Muscle of back (tissue), 11 donors: Measurements from ENCODE around the gene CGREF1. TPM values are rescaled to one million over a fixed set of nuclear protein-coding genes. Genes with fewer than 3 reads are reported as not detected.
"Not testable (repeated sequence)": the region's sequence is repeated elsewhere in the genome, so short reads cannot be mapped to it uniquely, and the experiment has no call there.

Source experiments
- DNase-seq, 3 donors: peaks; one replicate each; pipeline versions ENCODE4 v3.0.0 to v3.0.0-alpha.2; 2013
- polyA plus RNA-seq, 10 donors: library from polyadenylated mRNA; unstranded; fragments of 120-200 nt; gene quantifications; one replicate each; pipeline ENCODE4 v1.2.1, GENCODE V29; 2013; ENCODE audit not compliant: insufficient read length in 10 of 10

Gene CGREF1
- polyA plus RNA-seq, 10 donors = 1.3 to 5.6 (median 3.2) TPM

DNA sequence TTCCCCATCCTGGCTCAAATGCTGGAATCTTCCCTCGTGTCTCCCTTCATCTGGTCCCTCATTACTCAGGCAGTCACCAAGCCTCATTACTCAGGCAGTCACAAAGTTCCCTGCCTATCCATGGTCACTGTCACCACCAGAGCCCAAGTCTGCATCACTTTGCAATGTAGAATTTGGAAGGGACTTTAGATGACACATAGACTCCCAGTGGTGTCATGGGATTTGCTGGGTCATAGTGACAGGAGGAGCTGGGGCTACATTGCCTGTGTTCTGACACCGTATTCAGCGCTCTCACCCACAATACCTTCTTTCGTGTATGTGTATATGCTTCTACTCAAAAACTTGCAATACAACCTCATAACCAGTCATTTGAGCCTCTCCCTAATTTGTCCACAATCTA, 42.6 kb downstream of the CGREF1 start:
- no peak for DNase-seq

DNA sequence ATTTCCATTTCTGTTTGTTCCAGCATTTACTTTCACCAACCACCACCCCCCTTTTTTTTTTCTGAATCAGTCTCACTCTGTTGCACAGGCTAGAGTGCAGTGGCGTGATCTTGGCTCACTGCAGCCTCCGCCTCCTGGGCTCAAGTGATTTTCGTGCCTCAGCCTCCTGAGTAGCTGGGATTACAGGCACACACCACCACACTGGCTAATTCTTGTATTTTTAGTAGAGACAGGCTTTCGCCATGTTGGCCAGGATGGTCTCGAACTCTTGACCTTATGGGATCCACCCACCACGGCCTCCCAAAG, 43.4 kb downstream of the CGREF1 start:
- DNase-seq = not testable (repeated sequence)

DNA sequence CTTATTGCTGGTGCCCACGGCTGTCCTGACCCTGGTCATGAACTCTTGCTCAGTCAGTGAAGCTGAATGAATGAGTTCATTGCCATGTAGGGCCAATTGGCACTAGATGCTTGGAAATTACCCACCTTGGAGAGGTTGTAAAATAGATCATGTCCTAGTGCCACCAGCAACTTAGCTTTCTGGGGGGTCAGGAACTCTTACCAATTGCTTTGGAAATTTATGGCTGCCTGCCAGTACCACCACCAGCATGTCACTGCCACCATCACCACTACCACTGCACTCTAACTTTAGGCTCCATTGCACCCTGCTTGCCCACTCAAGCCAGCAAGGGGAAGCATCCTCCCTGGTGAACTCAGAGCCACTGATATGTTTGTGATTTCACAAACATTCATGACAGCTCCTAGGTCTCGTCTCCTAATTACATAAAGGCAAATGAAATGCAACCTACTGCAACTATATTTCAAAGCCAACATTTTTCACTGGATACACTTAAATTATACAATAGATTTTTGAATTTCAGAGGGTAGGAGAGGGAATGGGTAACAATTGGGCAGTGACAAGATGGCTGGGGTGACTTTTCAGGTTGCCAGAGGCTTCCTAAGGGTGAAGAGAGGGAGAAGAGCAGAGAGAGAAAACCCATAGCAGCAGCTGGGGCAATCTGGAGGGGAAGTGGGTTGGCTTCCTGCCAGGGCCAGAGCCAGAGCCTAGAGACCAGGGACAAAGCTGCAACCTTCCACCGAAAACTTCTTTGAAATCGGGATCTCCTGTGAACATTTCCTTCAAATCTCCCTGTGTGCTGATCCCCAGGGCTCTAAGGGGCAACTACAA, 44.0 kb downstream of the CGREF1 start:
- DNase-seq = peak in 1 of 3 donors; percentile 63

DNA sequence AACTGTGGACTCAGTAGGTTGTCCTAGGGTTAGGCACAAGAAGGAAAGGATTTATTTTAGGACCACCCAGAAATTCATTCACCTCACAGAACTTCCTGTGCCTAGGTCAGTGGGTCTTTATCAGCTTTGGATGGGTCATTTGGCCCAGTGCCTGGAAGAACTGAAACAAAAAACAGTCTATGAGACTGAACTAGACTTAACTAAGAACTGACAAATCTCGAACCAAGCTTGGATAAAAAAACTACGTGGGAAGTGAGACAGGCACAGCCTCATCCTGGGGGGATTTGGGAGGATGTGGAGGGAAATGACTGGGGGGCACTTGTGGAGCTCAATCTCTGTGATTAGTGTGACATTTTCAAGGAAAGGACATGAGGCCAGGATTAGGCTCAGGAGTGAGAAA, 45.1 kb downstream of the CGREF1 start:
- no peak for DNase-seq

DNA sequence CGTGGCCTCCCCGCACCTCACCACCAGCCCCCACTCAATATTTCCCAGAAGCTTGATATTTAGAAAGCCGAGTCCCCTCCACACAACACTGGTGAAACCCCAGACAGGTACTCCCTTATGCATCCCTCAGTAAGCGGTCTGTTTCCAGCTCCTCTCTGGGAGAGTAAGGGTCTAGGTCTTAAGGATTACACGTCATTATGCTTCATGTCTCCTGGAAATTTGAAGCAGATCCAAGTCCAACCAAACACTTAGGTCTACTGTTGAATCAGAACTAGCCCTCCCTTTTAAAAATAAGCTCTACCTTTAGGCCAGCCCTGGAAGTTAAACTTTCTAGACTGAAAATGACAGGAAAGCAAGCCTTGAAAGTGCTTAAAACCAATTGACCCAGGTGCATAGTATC, 46.0 kb downstream of the CGREF1 start:
- DNase-seq = peak in 1 of 3 donors; percentile 37

DNA sequence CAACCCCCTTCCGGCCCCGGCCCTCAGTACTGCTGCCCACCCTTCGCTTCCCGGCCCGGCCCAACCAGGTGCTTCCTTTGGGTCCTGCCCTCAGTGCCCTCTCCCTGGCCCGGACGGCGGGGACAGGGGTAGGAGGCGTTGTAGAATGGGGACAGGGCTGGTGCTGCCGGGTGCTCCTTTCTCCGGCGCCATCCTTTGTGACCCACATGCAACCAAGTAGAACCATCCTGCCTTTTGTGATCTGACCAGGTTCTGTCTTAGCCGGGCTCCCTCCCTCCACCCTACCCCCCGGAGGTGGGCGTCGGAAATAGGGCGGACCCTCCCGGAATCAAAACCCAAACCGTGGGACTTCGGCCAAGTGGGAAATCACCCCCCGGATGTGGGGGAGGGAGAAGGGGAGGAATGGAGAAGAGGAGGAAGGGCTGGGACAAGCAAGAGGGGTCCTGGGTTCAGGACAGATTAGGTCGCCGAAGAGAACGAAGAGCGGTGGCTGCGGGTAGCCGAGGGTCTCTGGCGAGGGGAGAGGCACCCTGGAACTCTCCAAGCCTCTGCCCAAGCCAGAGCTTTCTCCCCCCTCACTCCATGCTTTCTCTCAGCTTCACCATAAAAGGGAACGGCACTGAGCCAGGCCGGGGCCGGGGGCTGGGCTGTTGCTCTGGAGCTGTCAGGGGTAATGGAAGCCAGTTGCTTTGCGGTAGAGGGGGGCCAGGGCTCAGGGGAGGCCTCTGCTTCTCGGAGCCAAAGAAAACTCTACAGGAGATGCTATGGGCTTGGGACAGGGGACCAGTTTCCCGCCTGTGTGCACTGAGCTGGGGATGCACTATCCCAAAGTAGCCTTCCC, 46.7 kb downstream of the CGREF1 start:
- peak; percentile 75 to 90 (median 83) for DNase-seq

DNA sequence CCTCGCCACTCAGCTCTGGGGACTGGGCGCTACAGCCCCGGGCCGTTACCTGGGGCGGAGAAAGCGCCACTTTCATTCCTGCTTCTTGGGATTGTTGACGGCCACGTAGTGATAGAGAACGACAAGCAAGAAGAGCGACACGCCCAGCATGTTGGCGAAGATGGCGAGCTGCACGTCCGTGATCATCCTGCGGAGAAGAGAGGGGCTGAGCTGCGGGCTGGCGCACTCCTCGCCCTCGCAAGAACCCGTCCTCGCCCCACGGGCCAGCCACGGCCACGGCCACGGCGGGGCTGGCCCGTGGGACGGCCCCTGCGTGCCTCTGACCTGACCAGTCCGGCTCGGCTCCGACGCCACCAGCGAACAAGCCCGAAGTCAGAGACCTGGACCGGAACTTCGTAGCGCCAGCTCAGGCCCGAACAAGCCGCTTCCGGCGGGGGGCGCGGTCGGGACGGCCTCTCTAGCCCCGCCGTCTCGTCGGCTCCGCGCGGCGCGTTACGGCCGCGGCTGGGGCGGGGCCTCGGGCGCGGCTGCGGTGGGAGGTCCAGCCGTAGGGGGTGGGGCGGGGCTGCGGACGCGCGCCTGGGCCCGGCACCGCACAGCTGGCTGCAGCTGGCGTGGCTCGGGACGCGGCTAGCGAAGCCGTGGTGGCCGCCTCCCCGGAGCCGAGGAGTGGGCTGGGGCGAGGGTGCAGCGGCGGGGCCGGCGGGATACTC, 47.5 kb downstream of the CGREF1 start, which contains the start of gene OST4:
Gene OST4 (minus strand): TSS at position 378 of the 713 bp plus-strand sequence.
- DNase-seq = peak; percentile 93 to 97 (median 95)

DNA sequence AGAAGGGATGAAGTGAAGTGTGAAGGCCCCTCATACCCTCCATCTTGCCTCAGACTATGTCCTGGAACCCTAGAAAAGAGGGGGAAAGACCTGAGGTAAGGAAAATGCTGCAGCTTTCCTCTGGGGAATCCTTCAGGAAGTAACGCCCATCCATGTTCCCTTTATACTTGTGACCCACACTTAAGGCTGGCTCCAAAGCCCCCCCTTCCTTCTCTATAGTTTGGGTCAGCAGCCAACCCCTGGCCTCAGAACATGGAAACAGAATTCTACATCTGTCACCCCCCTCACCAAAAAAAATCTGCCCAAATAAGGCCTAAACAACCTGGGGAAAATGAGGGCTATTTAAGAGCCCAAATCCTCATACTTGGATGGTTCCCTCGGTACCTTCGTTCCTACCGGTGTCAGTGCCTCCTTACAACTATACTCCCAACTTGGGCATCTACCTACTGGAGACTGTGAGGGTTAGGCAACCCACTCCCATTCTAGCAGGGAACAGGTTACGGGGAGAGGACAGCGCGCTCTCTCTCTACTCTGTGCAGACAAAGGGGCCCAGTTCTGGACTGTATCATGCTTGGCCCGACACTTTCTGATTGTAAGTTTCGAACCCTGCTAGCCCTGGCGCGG, 48.2 kb downstream of the CGREF1 start:
- no peak for DNase-seq

DNA sequence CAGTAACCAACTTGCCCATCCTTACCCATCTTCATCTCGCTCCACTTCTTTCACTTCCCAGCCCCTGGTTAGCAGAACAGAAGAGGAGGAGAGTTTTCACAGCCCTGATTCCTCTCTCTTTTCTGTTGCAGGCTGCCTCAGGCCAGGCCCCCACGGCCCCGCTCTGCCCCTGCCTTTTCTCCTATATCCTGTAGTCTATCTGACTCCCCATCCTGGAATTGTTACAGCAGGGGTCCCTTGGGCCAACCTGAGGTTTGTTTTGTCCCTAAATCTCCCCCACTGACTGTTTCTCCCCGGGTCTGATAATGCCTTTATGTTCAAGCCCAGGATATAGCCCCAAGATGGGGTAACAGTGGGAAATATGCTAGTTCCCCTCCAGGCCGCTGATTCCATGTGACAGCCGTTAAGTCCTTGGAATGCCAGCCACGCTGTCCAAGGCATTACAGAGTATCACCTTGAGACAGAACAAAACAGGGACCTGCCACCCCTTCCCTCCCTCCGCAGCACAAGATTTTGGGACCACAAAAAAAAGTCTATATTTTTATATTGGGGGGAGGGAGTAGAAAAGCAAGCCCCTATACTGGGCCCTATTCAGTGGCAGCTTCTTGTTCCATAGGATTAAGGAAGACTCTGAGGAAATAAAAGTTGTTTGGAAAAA, 48.8 kb downstream of the CGREF1 start:
- no peak for DNase-seq

DNA sequence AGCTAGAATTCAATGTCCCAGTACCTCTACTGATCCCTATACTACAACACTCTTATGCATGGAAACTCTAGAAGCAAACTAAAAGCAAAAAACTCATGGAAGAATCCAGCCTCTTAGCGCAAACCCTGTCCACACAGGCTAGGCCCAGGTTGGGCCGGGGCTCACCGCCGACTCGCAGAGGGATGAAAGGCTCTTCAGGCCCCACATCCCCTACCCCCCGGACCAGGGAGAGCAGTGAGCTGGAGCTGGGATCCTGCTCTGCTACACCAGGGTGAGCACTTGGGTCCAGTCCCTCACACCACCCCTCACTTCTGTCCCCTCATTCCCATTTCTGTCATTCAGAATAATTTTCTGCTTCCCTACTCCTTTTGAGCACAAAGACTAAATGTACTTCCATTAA, 49.5 kb downstream of the CGREF1 start:
- DNase-seq = no peak

DNA sequence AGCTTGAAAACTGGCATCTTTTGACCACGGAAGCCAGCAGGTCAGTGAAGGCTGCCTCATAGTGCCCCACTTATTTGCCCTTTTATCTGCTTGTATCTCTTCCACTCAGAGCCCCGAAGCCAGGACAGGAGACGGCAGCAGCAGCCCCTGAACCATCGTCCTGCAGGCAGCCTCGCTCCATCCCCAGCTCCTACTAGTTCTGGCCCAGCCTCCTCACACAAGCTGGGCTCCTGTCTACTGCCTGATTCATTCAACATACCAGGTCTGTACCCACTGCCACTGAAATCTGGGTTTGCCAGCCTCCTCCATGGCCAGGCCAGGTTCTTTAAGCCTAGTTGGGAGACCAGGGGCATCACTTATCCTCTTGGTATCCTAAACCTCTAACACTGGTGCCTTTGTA, 51.5 kb downstream of the CGREF1 start:
- DNase-seq = no peak

DNA sequence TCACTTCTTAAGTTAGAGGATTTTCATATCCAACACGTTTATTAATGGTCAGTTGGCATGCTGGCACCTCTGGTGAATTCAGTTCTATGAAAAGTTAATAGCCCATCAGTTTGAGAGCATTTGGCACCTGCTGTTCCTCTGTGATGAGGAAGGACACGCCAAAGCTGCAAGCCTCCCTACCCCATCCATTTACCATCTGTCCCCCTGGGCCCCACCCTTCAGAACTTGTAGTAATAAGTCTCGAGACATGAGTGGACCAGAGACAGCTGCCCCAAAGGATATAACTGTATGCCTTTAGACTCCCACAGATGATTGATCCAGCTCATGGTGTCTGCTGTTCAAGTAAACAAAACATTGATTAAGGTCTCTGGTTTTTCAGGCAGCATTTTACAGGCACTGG, 53.8 kb downstream of the CGREF1 start:
- no peak for DNase-seq

DNA sequence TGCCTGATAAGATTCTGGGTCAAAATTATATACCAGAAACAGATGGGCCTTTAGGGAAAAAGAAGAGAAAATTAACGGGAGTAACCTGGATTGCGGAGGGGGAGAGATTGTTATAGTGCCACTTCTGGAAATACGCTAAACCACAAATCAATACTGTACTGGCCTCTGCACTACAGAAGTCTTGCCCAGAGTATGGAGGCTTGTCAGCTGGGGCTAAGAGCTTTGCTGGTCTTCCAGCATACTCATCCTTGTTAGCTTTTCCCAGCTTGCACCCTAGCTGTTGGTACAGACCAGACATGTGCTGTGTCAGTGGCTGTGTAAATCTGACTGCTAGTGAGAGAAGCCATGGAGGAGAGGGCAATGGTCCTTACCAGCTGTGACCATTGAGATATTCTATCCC, 58.6 kb downstream of the CGREF1 start:
- DNase-seq = no peak

DNA sequence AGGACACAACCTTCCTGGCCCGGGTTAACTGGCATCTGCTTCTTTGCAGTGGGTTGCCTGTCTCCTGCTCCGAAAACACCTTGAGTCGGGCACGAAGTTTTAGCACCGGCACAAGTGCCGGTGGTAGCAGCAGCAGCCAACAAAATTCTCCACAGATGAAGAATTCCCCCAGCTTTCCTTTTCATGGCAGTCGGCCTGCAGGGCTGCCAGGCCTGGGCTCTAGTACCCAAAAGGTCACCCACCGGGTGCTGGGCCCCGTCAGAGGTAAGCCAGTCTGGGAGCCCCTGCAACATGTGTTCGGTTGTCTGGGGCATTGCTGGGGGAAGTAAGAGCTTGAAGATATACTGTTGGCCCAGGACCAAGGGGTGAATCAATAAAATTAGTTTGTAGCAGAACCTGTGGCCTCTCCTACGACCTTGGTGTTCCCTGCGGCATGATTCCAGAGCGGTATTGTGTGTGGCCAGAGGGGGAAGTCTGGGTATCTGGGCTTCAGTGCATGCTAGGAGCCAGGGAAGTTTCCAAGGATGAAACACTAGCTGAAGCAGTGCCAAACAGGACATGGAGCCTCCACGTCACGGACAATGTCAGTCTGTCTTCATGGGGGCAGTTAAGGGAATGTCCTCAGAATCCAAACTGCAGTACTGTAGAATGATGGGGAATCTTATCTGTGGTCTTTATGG, 59.6 kb downstream of the CGREF1 start:
- DNase-seq = no peak

DNA sequence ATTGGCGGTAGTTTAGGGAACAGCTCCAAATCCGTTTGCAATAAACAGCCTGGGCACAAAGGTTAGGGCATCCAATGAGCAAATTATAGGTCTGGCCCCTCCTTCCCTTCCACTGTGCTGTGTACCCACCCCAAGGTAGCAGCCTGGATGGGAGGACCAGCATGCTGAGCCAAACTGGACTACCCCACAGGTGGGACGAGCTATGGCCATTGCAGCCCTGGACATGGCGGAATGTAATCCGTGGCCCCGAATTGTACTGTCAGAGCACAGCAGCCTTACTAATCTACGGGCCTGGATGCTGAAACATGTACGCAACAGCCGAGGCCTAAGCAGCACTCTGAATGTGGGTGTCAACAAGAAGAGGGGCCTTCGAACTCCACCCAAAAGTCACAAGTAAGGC, 60.7 kb downstream of the CGREF1 start:
- DNase-seq = no peak

DNA sequence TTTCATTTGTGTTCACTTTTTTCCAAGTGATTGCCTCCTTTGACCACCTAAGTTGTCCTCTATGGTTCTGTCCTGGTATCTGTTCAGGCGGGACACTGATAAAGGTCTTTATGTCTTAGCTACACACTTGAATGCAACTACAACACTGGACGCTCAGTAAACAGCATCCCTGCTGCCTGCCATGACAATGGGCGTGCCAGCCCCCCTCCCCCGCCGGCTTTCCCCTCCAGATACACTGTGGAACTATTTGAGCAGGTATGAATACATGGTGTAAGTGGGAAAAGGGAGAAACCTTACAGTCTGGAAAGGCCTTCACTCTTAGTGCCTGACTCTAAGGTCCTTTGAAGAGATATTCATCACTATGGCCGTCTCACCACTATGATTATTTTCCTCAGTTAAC, 61.7 kb downstream of the CGREF1 start:
- DNase-seq = no peak

DNA sequence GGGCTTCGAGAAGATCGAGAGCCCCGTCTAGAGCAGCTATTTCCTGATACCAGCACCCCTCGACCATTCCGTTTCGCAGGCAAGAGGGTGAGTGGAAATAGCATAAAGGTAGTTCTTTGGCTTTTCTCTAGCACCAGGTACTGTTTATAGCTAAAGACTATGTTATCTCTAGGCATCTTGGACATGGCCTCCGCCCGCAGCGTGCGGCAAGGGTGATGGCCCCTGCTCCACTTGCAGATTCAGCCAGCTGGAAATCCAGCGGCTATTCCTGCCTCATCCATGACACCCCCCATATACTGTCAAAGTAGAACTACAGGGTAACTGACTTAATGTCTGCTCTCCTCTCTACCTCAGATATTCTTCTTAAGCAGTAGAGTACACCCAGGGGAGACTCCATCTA, 64.2 kb downstream of the CGREF1 start:
- DNase-seq = no peak

DNA sequence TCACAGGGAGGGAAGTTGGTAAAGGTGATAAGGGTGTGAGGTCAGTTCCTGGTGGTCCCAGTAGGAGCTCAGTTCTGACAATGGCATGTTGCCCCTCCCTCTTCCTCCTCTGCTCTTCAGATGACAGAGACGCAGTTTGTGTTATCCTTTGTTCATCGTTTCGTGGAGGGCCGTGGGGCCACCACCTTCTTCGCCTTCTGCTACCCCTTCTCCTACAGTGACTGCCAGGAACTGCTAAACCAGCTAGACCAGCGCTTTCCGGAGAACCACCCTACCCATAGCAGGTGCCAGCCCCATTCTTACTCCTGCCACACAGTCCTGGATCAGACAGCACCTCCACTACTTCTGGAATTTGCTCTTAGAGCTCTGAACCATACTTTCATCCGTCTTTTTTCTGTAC, 65.2 kb downstream of the CGREF1 start:
- DNase-seq = no peak

DNA sequence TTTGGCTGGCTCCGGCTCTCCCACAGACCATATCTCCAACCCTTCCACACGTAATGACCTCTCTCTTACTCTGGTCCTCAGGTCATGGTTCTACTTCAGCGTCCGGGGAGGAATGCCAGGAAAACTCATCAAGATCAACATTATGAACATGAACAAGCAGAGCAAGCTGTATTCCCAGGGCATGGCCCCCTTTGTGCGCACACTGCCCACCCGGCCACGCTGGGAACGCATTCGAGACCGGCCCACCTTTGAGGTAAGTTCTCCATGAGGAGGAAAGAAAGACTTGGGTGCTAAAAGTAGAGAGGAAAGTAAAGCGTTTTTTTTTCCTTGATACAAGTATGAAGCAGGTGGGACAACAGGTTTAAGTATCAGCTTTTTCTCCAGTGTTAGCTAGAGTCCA, 65.6 kb downstream of the CGREF1 start:
- no peak for DNase-seq

DNA sequence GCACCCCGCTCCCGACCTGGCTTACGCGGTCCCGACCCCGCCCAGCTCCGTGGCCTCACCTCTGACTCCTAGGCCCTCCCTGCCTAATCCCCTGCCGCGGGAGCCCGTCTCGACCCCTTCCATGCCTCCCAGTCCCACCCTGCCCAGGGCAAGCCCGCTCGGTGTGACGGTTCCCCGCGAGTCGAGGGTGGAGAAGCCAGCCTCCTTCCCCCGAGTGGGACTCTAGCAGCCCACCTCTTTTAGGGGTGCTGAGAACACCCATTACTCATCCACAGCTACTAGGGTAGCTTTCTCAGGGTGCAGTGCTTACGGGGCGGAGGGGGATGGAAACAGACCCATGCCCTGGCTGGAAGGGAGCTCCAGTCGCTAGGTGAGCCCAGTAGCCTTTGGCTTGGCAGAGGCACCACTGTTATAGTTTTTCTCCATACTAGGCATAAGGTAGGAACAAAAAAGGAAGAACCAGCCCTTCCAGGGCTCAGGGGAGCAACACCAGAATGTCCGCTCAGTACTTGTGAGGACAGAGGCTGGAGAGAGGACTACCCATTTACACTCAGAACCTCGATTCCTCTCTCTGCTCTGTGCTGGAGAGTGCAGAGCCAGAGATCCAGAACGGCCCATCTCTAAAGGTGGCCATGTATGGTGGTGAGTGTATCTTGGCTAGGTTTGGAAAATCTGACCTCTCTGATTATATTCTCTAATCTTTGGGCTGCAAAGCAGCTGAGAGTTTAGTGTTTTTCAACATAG, 66.9 kb downstream of the CGREF1 start:
- no peak for DNase-seq
